Measurements from ENCODE around the gene TRDN.
"Not testable (repeated sequence)": the region's sequence is repeated elsewhere in the genome, so short reads cannot be mapped to it uniquely, and the experiment has no call there.

Gene TRDN

GRCh38 chr6:123489589-123489988 is 147.2 kb downstream of the TRDN start:
- TF ChIP-seq, protein P1, sequence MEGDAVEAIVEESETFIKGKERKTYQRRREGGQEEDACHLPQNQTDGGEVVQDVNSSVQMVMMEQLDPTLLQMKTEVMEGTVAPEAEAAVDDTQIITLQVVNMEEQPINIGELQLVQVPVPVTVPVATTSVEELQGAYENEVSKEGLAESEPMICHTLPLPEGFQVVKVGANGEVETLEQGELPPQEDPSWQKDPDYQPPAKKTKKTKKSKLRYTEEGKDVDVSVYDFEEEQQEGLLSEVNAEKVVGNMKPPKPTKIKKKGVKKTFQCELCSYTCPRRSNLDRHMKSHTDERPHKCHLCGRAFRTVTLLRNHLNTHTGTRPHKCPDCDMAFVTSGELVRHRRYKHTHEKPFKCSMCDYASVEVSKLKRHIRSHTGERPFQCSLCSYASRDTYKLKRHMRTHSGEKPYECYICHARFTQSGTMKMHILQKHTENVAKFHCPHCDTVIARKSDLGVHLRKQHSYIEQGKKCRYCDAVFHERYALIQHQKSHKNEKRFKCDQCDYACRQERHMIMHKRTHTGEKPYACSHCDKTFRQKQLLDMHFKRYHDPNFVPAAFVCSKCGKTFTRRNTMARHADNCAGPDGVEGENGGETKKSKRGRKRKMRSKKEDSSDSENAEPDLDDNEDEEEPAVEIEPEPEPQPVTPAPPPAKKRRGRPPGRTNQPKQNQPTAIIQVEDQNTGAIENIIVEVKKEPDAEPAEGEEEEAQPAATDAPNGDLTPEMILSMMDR (conservative IDR thresholded peaks at IDR 0.05; ENCODE audit: low read depth, low read length) = no peak
- DNase-seq (ENCODE audit: low read depth) = no peak

DNA sequence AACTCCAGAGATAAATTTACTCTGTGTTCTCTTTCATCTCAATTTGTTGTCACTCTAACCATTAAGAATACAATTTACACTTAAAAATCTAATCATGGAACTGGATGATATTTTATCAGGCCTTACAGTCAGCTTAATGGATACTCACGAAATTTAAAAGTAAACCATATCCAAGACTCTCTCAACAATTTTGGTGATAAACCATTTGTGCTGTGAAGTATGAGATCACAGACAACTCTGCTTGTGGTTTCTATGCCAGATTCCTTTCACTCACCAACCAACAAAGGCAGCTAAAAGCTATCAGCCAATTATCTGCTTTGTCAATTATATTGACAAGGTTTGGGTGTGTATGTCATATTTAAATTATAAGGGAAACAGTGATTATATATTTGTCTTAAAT is 155.8 kb downstream of the TRDN start:
- no peak for DNase-seq (ENCODE audit: low read depth)
- H3K4me3 ChIP-seq (ENCODE audit: low read length) = no peak overlapping the region
- TF ChIP-seq, protein P1 (conservative IDR thresholded peaks at IDR 0.05; ENCODE audit: low read depth, low read length) = no peak

More at GRCh38 chr6:123489589-123489988, 147.2 kb downstream of the TRDN start:
- H3K4me3 ChIP-seq (ENCODE audit: low read length) = no peak overlapping the region

DNA sequence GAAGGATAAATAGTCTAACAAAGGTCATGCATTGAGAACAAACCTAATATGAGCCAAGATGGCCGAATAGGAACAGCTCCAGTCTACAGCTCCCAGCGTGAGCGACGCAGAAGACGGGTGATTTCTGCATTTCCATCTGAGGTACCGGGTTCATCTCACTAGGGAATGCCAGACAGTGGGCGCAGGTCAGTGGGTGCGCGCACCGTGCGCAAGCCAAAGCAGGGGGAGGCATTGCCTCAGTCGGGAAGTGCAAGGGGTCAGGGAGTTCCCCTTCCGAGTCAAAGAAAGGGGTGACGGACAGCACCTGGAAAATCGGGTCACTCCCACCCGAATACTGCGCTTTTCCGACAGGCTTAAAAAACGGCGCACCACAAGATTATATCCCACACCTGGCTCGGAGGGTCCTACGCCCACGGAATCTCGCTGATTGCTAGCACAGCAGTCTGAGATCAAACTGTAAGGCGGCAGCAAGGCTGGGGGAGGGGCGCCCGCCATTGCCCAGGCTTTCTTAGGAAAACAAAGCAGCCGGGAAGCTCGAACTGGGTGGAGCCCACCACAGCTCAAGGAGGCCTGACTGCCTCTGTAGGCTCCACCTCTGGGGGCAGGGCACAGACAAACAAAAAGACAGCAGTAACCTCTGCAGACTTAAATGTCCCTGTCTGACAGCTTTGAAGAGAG is 164.6 kb downstream of the TRDN start:
- not testable (repeated sequence) for DNase-seq (ENCODE audit: low read depth); H3K4me3 ChIP-seq (ENCODE audit: low read length)

DNA sequence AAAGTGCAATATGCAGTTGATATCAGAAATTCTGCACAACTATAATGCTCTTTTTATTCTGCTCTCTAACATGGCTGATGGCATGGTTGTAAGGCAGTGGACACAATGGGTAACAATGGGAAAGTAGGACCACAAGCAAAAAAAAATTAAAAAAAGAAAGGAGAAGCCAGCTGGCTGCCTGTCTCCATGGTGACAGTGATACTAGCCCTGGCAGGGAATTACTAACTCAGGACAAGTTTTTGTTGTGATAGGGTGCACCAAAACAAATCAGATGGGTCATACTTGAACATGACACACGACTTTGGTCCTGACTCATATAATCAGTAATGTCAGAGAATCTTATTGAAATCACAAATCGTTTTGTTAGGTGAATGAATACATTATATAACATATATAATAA is 169.4 kb downstream of the TRDN start:
- no peak overlapping the region for H3K4me3 ChIP-seq (ENCODE audit: low read length)
- TF ChIP-seq, protein P1 (conservative IDR thresholded peaks at IDR 0.05; ENCODE audit: low read depth, low read length) = no peak
- DNase-seq (ENCODE audit: low read depth) = no peak

- no peak for DNase-seq (ENCODE audit: low read depth)
- no peak overlapping the region for H3K4me3 ChIP-seq (ENCODE audit: low read length)
- TF ChIP-seq, protein P1 (conservative IDR thresholded peaks at IDR 0.05; ENCODE audit: low read depth, low read length) = no peak
These were observed 174.6 kb downstream of the TRDN start for GRCh38 chr6:123462152-123462551.

DNA sequence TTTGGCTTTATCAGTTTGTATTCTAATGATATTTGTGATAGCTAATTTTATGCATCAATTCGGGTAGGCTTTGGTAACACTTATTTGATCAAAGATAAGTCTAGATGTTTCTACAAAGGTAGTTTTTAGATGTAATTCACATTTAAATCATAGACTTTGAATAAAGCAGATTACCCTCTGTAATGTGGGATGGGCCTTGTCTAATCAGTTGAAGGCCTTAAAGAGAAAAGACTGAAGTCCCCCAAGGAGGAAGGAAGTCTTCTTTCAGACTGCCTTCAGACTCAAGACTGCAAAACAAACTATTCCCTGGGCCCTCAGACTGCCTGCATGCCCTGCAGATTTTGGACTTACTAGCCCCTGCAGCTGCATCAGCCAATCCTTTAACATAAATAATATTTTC is 178.5 kb downstream of the TRDN start:
- TF ChIP-seq, protein P1 (conservative IDR thresholded peaks at IDR 0.05; ENCODE audit: low read depth, low read length) = no peak
- no peak overlapping the region for H3K4me3 ChIP-seq (ENCODE audit: low read length)
- no peak for DNase-seq (ENCODE audit: low read depth)

- TF ChIP-seq, protein P1 (conservative IDR thresholded peaks at IDR 0.05; ENCODE audit: low read depth, low read length) = no peak
- no peak for DNase-seq (ENCODE audit: low read depth)
- no peak overlapping the region for H3K4me3 ChIP-seq (ENCODE audit: low read length)
These were observed 179.9 kb downstream of the TRDN start for GRCh38 chr6:123456836-123457235.
